ENCODE data around the gene EEIG2.
A peak's percentile ranks its signal among the peaks of the same experiment; 100 is the strongest.

Gene EEIG2

GRCh38 chr1:108551137-108551862 lies 8.6 kb upstream of the EEIG2 start:
- no peak for DNase-seq

DNA sequence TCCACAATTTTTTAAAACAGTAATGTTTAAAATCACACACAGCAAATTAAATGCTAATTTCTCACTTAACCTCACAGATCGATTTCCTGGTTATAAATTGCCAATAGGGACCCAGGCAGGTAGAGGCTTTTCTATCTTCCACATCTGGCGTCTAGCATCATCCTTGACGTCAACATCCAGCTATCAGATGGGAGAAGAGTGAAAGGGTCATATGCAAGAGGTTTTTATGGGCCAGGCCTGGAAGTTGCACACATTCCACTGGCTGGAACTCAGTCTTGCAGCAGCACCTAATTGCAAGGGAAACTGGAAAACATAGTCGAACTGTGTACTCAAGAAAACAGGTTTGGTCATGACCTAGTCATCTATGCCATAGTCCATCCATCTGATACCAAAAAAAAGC lies 6.0 kb upstream of the EEIG2 start:
- DNase-seq = no peak

DNA sequence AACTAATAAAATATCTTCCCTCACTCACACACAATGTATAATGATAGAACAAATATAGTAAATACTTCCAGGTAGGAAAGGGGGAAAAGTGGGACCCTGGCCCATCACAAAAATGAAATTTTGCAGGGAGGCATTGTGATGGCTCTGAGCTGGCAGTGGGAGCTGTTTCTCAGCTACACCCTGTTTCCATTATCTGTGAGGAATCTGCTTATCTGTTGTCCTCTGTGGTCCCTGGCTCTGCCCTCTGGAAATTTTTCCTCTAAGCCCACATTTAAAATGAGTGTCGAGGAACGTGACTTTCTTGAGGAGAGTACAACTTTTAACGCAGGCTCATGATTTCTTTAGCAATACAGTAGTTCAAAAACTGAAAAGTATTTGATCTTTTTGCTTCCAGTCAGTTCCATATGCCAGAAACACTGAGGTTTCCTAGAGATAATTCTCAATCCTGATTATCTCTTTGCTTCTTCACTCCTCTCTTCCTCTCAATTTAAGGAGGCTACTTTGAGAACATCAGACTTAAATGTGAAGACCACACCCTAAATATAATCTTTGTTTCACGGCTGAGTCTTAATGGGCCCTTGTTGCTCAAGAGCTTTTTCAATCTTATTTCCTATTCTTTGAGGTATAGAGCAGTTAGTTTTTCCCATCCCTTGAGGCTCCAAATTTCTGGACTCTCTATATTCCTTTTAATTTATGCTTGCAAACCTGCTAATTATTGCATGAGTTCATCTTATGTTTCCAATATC lies 5.0 kb upstream of the EEIG2 start:
- no peak for DNase-seq

DNA sequence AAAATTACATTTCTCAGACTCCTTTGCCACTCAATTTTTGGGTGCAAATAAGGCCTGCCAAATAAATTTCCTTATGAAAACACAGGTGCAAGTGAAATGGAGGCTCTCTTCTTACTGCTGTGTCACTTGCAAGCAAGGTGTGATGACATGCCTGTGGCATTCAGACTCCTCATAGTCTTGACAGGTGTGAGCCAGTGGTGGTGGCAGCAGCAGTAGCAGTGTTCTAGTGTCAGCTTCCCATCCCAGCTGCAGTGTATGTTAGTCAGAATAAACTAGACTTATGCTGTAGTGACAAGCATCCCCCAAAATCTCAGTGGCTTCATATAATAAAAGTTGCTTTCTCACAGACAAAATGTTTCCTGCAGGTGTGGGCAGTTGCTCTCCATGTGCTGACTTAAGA lies 3.8 kb upstream of the EEIG2 start:
- no peak for DNase-seq

- no peak for DNase-seq
Measured at GRCh38 chr1:108556499-108556898, 3.4 kb upstream of the EEIG2 start.

- DNase-seq = no peak
Measured at GRCh38 chr1:108557296-108557695, 2.6 kb upstream of the EEIG2 start.

GRCh38 chr1:108560189-108560873 lies 431 bp downstream of the EEIG2 start:
- DNase-seq = no peak

GRCh38 chr1:108560874-108561459 lies 1.1 kb downstream of the EEIG2 start:
- peak; percentile 24 for DNase-seq

- peak; percentile 73 for DNase-seq
Measured at GRCh38 chr1:108561689-108562326, 1.9 kb downstream of the EEIG2 start.

- no peak for DNase-seq
Measured at GRCh38 chr1:108563808-108564207, 3.9 kb downstream of the EEIG2 start.

DNA sequence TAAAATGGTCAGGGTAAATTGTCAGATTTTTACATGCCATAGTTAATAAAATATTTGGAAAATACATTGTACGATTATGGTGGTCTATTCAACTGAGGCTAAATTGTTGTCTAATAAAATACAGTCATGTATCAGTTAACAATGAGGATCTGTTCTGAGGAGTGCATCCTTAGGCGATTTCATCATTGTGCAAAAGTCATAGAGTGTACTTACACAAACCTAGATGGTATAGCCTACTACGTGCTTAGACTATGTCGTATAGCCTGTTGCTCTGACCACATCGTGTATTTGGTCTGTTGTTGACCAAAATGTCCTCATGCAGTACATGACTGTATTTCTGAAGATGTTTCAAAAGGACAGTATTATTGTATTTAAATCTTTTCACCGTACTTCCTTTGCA lies 5.2 kb downstream of the EEIG2 start:
- DNase-seq = no peak

DNA sequence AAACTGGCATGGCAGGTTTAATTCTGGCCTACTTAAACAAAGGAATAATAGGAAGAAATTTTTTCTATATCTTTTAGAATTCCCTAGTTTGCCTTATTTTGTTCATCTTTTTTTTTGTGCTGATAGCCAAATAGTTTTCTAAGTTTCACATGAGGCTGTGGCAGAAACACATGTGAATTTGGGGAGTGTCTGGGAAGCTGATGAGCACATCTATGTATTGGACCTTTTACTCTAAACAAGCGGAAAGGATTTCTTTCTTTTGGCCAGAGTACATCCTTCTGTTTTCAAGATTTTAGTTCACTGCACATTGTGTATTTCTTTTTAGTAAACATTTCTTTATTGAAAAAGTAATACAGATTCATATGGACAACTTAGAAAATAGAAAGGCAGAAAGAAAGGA lies 5.6 kb downstream of the EEIG2 start:
- DNase-seq = no peak

GRCh38 chr1:108568589-108568988 lies 8.7 kb downstream of the EEIG2 start:
- no peak for DNase-seq

- DNase-seq = no peak
Measured at GRCh38 chr1:108569097-108569728, 9.3 kb downstream of the EEIG2 start.

- no peak for DNase-seq
Measured at GRCh38 chr1:108570128-108570527, 10.2 kb downstream of the EEIG2 start.

DNA sequence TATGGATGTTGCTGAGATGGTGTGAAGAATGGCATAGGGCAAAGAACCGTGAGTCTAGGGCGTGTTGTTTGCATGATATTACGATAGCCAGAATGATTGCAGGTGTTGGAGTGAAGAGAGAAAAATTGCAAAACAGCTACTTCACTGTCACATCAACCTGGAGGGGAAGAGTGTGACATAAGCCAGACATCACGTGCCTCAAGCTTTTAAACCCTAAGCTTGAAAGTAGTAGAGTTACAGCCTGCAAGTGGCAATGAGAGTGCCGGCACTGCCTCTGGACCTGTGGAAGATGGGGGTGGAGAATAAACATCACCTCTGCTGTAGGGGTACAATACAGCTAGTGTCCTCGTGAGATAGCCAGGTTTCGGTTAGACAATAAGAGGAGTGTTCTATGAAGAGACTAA lies 11.1 kb downstream of the EEIG2 start:
- no peak for DNase-seq

DNA sequence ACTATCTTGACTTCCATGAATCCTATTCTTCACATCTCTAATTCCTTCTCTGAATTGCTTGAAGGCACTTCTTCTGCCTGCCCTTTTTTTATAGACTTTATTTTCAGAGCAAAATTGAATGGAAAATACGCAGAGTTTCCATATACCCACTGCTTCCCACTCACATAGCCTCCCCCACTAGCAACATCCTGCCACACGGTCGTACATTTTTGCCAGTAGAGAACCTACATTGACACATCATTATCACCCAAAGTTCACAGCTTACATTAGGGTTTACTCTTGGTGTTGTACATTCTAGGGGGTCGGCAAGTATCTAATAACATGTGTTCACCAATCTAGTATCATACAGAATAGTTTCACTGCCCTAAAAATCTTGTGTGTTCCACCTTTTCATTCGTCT lies 12.3 kb downstream of the EEIG2 start:
- DNase-seq = no peak

DNA sequence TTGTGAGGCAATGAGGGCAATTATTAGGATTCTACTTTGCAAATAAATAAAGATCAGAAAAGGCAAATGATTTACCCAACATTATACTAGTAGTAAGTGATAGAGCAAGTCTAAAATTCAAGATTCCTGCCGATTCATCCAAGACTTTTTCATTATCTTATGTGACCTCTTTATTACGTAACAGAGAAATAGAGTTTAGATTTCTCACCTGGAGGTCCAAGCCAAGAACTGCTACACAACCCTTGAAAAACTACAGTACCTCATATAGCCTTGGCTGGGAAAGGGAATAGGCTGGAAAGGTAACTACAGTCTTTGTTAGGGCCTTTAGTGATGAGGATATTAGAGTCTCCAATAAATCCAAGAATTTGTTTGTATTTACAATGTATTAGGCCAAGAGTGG lies 13.3 kb downstream of the EEIG2 start:
- DNase-seq = no peak

DNA sequence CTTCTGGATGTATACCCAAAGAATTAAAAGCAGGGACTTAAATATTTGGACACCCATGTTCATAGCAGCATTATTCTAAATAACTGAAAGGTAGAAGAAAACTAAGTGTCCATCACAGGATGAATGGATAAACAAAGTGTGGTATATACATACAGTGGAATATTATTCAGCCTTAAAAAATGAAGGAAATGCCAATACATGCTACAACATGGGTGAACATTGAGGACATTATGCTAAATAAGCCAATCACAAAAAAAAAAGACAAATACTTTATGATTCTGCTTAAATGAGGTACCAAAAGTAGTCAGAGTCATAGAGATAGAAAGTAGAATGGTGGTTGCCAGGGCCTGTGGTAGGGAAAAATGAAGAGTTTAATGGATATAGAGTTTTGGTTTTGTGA lies 14.1 kb downstream of the EEIG2 start:
- no peak for DNase-seq

DNA sequence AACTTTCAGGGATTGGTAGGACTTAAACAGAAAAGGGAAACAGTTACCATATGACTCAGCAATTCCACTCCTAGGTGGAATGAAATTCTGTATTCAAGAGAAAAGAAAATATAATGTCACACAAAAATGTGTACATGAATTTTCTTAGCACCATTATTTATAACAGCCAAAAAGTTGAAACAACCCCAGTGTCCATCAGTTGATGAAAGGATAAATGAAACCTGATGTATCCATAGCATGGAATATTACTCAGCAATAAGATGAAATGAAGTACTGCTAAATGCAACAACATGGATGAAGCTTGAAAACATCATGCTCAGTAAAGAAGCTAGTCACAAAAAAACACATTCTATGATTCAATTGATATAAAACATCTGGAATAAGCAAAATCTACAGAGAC lies 15.5 kb downstream of the EEIG2 start:
- DNase-seq = no peak

GRCh38 chr1:108583757-108584427 lies 24.0 kb downstream of the EEIG2 start:
- DNase-seq = no peak

- no peak for DNase-seq
Measured at GRCh38 chr1:108584428-108584856, 24.5 kb downstream of the EEIG2 start.

Measured in activated CD4-positive, alpha-beta T cell treated with anti-CD3 and anti-CD28 coated beads for 1 hour (primary cell).